Endothelial cell of umbilical vein (primary cell): ENCODE results near the gene MCEMP1.

Source experiments
- CTCF ChIP-seq, 2 donors: IDR thresholded peaks; 1 replicate in 1 of 2; 2 replicates in 1 of 2; pipeline ENCODE4 v1.5.1; 2011; ENCODE audit warnings: low read length in 2 of 2, mild to moderate bottlenecking in 2 of 2, moderate library complexity in 2 of 2, control low read depth in 1 of 2, inconsistent platforms in 1 of 2, low read depth in 1 of 2; ENCODE audit not compliant: insufficient read depth in 1 of 2; ENCODE audit errors: extremely low read depth in 1 of 2
- FOS ChIP-seq: IDR thresholded peaks from 2 replicates; pipeline ENCODE4 v1.6.1; 2011; ENCODE audit warnings: mild to moderate bottlenecking, low read length, moderate library complexity, borderline replicate concordance; ENCODE audit not compliant: insufficient read depth
- JUN ChIP-seq: IDR thresholded peaks from 2 replicates; pipeline ENCODE4 v1.6.1; 2011; ENCODE audit warnings: borderline replicate concordance, low read depth; ENCODE audit not compliant: insufficient read length, insufficient read depth
- POLR2A ChIP-seq: IDR thresholded peaks from 2 replicates; pipeline ENCODE4 v1.6.1; 2012; ENCODE audit warnings: low read depth, mild to moderate bottlenecking, control low read depth, low read length
- POLR2AphosphoS5 ChIP-seq: IDR thresholded peaks from 2 replicates; pipeline ENCODE4 v1.6.1; 2012; ENCODE audit warnings: low read depth, mild to moderate bottlenecking, control low read depth, low read length, moderate library complexity; ENCODE audit not compliant: insufficient read depth

DNA sequence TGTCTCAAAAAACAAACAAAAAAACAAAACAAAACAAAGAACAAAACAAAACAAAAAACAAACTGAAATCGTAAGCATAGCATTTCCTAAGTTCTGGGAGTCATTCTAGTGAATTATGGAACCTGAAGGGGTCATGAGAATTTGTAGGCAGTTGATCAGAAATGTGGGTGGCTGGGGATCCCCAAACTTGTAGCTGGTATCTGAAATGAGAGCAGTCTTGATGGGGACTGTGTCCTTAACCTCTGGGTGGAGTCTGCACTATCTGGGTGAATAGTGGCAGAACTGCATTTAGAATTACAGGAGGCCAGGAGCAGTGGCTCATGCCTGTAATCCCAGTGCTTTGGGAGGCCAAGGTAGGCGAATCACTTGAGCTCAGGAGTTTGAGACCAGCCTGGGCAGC is 48.9 kb downstream of the MCEMP1 start:
- TF ChIP-seq CTCF (IDR thresholded peaks at IDR 0.05; ENCODE audit: extremely low read depth in 1 of 2, insufficient read depth in 1 of 2, low read depth in 1 of 2, low read length in 2 of 2) (no peak), POLR2A (no peak), POLR2AphosphoS5 (no peak), FOS (no peak), JUN (no peak)
